Suppressor macrophage treated with lipopolysaccharide for 4 hours (primary cell): Measurements from ENCODE around the gene FEM1B.
A peak's percentile ranks its signal among the peaks of the same experiment; 100 is the strongest.
"Not testable (repeated sequence)": the region's sequence is repeated elsewhere in the genome, so short reads cannot be mapped to it uniquely, and the experiment has no call there.

Experiments
- DNase-seq: peaks from one replicate; pipeline ENCODE4 v3.0.0-alpha.2; 2020

The FEM1B gene

GRCh38 chr15:68277603-68278344, at the start of gene FEM1B:
FEM1B (plus strand) TSS chr15:68277745; CDS start chr15:68278418, 673 bp downstream.
- DNase-seq, result peak; percentile 94

- peak; percentile 24 for DNase-seq
Measured at GRCh38 chr15:68228143-68228970, 49.2 kb upstream of the FEM1B start.

- DNase-seq, result peak; percentile 12
Measured at GRCh38 chr15:68228971-68229385, 48.6 kb upstream of the FEM1B start.

GRCh38 chr15:68229386-68230156, 48.0 kb upstream of the FEM1B start, which contains the start of gene CLN6:
CLN6 (minus strand) TSS chr15:68229728; CDS start chr15:68229584, 144 bp downstream.
- peak; percentile 92 for DNase-seq

GRCh38 chr15:68230157-68231100, 47.1 kb upstream of the FEM1B start:
- no peak for DNase-seq

GRCh38 chr15:68231102-68231818, 46.3 kb upstream of the FEM1B start:
- no peak for DNase-seq

- DNase-seq, result peak; percentile 36
Measured at GRCh38 chr15:68232449-68232848, 45.1 kb upstream of the FEM1B start.

- DNase-seq, result peak; percentile 38
Measured at GRCh38 chr15:68232937-68233336, 44.6 kb upstream of the FEM1B start.

GRCh38 chr15:68234060-68234459, 43.5 kb upstream of the FEM1B start:
- DNase-seq, result no peak

GRCh38 chr15:68234520-68234919, 43.0 kb upstream of the FEM1B start:
- not testable (repeated sequence) for DNase-seq

- DNase-seq, result no peak
Measured at GRCh38 chr15:68235022-68235421, 42.5 kb upstream of the FEM1B start.

- DNase-seq, result no peak
Measured at GRCh38 chr15:68239025-68239424, 38.5 kb upstream of the FEM1B start.

GRCh38 chr15:68241088-68241935, 36.2 kb upstream of the FEM1B start:
- no peak for DNase-seq

- no peak for DNase-seq
Measured at GRCh38 chr15:68244235-68244634, 33.3 kb upstream of the FEM1B start.

GRCh38 chr15:68249058-68249713, 28.4 kb upstream of the FEM1B start:
- peak; percentile 71 for DNase-seq

GRCh38 chr15:68252925-68253534, 24.5 kb upstream of the FEM1B start:
- peak; percentile 85 for DNase-seq

GRCh38 chr15:68256675-68257450, 20.7 kb upstream of the FEM1B start:
- peak; percentile 95 for DNase-seq

- DNase-seq, result no peak
Measured at GRCh38 chr15:68258692-68259091, 18.9 kb upstream of the FEM1B start.
